NT2/D1 (cell line): ENCODE data around the gene WNT4.

ENCODE experiments used
- SUZ12 ChIP-seq: IDR thresholded peaks from 2 replicates; pipeline ENCODE4 v1.6.1; 2011; ENCODE audit not compliant: insufficient read length, insufficient read depth; ENCODE audit errors: extremely low read depth
- YY1 ChIP-seq: IDR thresholded peaks from 2 replicates; pipeline ENCODE4 v1.6.1; 2011; ENCODE audit not compliant: insufficient read length, insufficient read depth
- ZNF274 ChIP-seq: IDR thresholded peaks from 2 replicates; pipeline ENCODE4 v1.6.1; 2011; ENCODE audit warnings: mild to moderate bottlenecking, low read depth, low read length

DNA sequence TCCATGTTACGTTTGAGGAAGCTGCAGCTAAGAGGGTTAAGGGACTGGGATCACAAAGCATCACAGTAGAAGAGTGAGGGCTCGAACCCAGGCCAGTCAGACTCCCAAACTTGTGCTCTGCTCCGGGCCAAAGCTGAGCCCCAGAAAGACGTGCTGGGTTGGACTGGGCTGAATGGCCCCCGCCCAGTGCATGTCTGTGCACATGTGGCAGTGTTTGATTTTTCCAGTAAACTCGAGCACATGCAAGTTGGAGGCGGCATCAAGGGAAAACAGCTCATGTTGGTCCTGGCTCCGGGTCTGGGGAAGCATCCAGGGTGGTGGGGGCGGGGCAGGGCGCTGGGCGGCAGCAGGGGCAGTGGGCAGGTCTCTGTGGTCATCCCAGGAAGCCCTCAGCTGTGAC is 39.8 kb upstream of the WNT4 start:
- TF ChIP-seq ZNF274 (no peak), YY1 (no peak), SUZ12 (no peak)
